ENCODE measurements around the gene NHLRC4. TPM values are rescaled to one million over a fixed set of nuclear protein-coding genes. Genes with fewer than 3 reads are reported as not detected.

The NHLRC4 gene
- total and polyA plus RNA-seq, 2 of the 13 experiments (the other 11 are each of a cell fraction or from before 2014, with no cell fraction given): 0.40 to 0.59 TPM

DNA sequence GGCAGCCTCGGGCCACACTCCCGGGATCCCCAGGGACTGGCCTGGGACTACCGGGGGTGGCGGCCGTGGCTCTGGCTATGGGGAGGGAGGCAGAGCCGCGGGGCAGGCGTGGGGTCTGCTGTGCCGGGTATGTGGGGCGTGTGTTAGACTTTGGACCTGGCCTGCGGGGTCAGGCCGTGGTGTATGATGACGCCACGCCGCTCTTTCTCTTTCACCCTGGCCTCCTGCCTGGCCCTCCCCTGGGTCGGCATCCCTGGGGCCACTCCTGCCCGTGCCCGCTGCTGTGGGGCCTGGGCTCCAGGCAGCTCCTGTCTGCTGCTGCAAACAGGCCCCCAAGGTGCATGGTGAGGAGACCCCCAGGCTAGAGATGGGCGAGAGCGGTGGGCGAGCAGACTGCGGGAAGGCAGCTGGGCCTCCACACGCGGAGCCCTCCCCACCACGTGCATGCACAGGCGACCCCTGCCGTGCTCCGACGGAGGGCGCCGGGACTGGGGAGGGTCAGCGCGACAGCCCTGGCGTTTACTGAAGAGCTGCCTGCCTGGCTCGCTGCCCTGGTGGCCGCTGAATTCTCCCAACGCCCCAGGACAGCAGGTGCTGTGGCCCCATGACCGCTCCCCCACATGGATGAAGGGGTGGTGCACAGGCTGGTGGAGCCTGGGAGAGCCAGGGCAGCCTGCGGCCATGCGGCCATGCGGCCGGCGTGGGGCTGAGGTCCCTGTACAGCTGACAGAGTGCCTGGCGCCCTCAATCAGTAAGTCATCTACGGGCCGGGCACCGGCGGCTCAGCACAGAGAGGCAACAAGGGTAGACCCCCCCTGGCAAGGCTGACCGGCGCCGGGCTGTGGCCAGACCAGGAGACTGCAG is 23.3 kb upstream of the NHLRC4 start (continued):
- TF ChIP-seq, protein P1, sequence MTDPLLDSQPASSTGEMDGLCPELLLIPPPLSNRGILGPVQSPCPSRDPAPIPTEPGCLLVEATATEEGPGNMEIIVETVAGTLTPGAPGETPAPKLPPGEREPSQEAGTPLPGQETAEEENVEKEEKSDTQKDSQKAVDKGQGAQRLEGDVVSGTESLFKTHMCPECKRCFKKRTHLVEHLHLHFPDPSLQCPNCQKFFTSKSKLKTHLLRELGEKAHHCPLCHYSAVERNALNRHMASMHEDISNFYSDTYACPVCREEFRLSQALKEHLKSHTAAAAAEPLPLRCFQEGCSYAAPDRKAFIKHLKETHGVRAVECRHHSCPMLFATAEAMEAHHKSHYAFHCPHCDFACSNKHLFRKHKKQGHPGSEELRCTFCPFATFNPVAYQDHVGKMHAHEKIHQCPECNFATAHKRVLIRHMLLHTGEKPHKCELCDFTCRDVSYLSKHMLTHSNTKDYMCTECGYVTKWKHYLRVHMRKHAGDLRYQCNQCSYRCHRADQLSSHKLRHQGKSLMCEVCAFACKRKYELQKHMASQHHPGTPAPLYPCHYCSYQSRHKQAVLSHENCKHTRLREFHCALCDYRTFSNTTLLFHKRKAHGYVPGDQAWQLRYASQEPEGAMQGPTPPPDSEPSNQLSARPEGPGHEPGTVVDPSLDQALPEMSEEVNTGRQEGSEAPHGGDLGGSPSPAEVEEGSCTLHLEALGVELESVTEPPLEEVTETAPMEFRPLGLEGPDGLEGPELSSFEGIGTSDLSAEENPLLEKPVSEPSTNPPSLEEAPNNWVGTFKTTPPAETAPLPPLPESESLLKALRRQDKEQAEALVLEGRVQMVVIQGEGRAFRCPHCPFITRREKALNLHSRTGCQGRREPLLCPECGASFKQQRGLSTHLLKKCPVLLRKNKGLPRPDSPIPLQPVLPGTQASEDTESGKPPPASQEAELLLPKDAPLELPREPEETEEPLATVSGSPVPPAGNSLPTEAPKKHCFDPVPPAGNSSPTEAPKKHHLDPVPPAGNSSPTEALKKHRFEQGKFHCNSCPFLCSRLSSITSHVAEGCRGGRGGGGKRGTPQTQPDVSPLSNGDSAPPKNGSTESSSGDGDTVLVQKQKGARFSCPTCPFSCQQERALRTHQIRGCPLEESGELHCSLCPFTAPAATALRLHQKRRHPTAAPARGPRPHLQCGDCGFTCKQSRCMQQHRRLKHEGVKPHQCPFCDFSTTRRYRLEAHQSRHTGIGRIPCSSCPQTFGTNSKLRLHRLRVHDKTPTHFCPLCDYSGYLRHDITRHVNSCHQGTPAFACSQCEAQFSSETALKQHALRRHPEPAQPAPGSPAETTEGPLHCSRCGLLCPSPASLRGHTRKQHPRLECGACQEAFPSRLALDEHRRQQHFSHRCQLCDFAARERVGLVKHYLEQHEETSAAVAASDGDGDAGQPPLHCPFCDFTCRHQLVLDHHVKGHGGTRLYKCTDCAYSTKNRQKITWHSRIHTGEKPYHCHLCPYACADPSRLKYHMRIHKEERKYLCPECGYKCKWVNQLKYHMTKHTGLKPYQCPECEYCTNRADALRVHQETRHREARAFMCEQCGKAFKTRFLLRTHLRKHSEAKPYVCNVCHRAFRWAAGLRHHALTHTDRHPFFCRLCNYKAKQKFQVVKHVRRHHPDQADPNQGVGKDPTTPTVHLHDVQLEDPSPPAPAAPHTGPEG (CRISPR knock-in tag; IDR thresholded peaks at IDR 0.05): no peak
- TF ChIP-seq ZBTB38 (CRISPR knock-in tag; IDR thresholded peaks at IDR 0.05) (peak; percentile 95), HIVEP1 (CRISPR knock-in tag; IDR thresholded peaks at IDR 0.05) (peak; percentile 67), SRSF1 (optimal IDR thresholded peaks at IDR 0.05; ENCODE audit: low read depth, low read length) (peak; percentile 78), ZFP82 (CRISPR knock-in tag; IDR thresholded peaks at IDR 0.05; ENCODE audit: borderline replicate concordance) (no peak), CHD2 (IDR thresholded peaks at IDR 0.05; ENCODE audit: low read depth, low read length) (no peak), NR2F2 (IDR thresholded peaks at IDR 0.05; ENCODE audit: borderline replicate concordance, low read depth) (no peak), ADNP (CRISPR knock-in tag; IDR thresholded peaks at IDR 0.05) (no peak), IKZF4 (CRISPR knock-in tag; IDR thresholded peaks at IDR 0.05; ENCODE audit: borderline replicate concordance, low read depth, not compliant biosample characterization) (no peak)
- TF ChIP-seq, protein P2, sequence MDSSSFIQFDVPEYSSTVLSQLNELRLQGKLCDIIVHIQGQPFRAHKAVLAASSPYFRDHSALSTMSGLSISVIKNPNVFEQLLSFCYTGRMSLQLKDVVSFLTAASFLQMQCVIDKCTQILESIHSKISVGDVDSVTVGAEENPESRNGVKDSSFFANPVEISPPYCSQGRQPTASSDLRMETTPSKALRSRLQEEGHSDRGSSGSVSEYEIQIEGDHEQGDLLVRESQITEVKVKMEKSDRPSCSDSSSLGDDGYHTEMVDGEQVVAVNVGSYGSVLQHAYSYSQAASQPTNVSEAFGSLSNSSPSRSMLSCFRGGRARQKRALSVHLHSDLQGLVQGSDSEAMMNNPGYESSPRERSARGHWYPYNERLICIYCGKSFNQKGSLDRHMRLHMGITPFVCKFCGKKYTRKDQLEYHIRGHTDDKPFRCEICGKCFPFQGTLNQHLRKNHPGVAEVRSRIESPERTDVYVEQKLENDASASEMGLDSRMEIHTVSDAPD (CRISPR knock-in tag; IDR thresholded peaks at IDR 0.05): no peak
- TF ChIP-seq, protein P3, sequence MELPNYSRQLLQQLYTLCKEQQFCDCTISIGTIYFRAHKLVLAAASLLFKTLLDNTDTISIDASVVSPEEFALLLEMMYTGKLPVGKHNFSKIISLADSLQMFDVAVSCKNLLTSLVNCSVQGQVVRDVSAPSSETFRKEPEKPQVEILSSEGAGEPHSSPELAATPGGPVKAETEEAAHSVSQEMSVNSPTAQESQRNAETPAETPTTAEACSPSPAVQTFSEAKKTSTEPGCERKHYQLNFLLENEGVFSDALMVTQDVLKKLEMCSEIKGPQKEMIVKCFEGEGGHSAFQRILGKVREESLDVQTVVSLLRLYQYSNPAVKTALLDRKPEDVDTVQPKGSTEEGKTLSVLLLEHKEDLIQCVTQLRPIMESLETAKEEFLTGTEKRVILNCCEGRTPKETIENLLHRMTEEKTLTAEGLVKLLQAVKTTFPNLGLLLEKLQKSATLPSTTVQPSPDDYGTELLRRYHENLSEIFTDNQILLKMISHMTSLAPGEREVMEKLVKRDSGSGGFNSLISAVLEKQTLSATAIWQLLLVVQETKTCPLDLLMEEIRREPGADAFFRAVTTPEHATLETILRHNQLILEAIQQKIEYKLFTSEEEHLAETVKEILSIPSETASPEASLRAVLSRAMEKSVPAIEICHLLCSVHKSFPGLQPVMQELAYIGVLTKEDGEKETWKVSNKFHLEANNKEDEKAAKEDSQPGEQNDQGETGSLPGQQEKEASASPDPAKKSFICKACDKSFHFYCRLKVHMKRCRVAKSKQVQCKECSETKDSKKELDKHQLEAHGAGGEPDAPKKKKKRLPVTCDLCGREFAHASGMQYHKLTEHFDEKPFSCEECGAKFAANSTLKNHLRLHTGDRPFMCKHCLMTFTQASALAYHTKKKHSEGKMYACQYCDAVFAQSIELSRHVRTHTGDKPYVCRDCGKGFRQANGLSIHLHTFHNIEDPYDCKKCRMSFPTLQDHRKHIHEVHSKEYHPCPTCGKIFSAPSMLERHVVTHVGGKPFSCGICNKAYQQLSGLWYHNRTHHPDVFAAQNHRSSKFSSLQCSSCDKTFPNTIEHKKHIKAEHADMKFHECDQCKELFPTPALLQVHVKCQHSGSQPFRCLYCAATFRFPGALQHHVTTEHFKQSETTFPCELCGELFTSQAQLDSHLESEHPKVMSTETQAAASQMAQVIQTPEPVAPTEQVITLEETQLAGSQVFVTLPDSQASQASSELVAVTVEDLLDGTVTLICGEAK (IDR thresholded peaks at IDR 0.05): no peak
- TF ChIP-seq, protein P3 (CRISPR knock-in tag; IDR thresholded peaks at IDR 0.05): peak; percentile 62; the same call in 1 of the 2 replicates
